ENCODE results near the gene MSL3B.

MSL3B gene

GRCh38 chr2:233829193-233830110, 38.7 kb downstream of the MSL3B start:
- Histone ChIP-seq H2AFZ (no peak overlapping the region), H3K4me2 (no peak overlapping the region), H3K27me3 (ENCODE audit: insufficient read depth, low read depth) (no peaks in the 10 kb centered on the region), H3K4me1 (replicated peaks; ENCODE audit: insufficient read depth) (no peaks in the 10 kb centered on the region), H3K36me3 (ENCODE audit: low read depth) (no peaks in the 10 kb centered on the region), H3K27ac (no peak overlapping the region), H3K9me2 (ENCODE audit: insufficient read depth) (no peaks in the 10 kb centered on the region), H3F3A (ENCODE audit: insufficient read depth, low read depth) (peaks cover 19% of the 10 kb centered on the region; the same call in 1 of the 2 replicates), H3K9me3 (ENCODE audit: insufficient read depth, low read depth) (no peaks in the 10 kb centered on the region), H3K4me3 (no peak overlapping the region), H4K20me1 (ENCODE audit: insufficient read depth) (no peaks in the 10 kb centered on the region), H3K79me2 (ENCODE audit: low read depth) (no peaks in the 10 kb centered on the region)
- CTCF ChIA-PET = no interaction called here
- BruUV-seq (replicated peaks) = no TSS peak
- intact Hi-C loops (cut with micrococcal nuclease; ENCODE audit: unreplicated experiment) = loop anchor here (5.0 kb wide), 3 partner anchors 262 to 977 kb away; partner anchors contain the start of gene USP40
- POLR2A ChIA-PET (ENCODE audit: unreplicated experiment) = no interaction called here
- no peak for DNase-seq
- TF ChIP-seq EZH2 (IDR thresholded peaks at IDR 0.05; ENCODE audit: low read depth) (no peak), CTCF (conservative IDR thresholded peaks at IDR 0.05) (no peak)

GRCh38 chr2:233828546-233829192, 39.5 kb downstream of the MSL3B start:
- DNase-seq = no peak
- TF ChIP-seq EZH2 (IDR thresholded peaks at IDR 0.05; ENCODE audit: low read depth) (no peak), CTCF (conservative IDR thresholded peaks at IDR 0.05) (no peak)
- Histone ChIP-seq H3K4me1 (replicated peaks; ENCODE audit: insufficient read depth) (no peaks in the 10 kb centered on the region), H3K9me2 (ENCODE audit: insufficient read depth) (no peaks in the 10 kb centered on the region), H3K27ac (no peak overlapping the region), H3K4me3 (no peak overlapping the region), H3K4me2 (no peak overlapping the region), H3K27me3 (ENCODE audit: insufficient read depth, low read depth) (no peaks in the 10 kb centered on the region), H4K20me1 (ENCODE audit: insufficient read depth) (no peaks in the 10 kb centered on the region), H3K36me3 (ENCODE audit: low read depth) (no peaks in the 10 kb centered on the region), H3K79me2 (ENCODE audit: low read depth) (no peaks in the 10 kb centered on the region), H3F3A (ENCODE audit: insufficient read depth, low read depth) (peaks cover 12% of the 10 kb centered on the region; the same call in 1 of the 2 replicates), H3K9me3 (ENCODE audit: insufficient read depth, low read depth) (no peaks in the 10 kb centered on the region), H2AFZ (no peak overlapping the region)
- no TSS peak for BruUV-seq (replicated peaks)
- ChIA-PET CTCF (no interaction called here), POLR2A (ENCODE audit: unreplicated experiment) (no interaction called here)
- intact Hi-C loops (cut with micrococcal nuclease; ENCODE audit: unreplicated experiment) = no loop called here

- no peak overlapping the region for H3K4me3 ChIP-seq
- intact Hi-C loops (cut with micrococcal nuclease; ENCODE audit: unreplicated experiment) = no loop called here
Observed at GRCh38 chr2:233824373-233824772, 43.8 kb downstream of the MSL3B start.

More at GRCh38 chr2:233824373-233824772, 43.8 kb downstream of the MSL3B start:
- Histone ChIP-seq H3K27me3 (ENCODE audit: insufficient read depth, low read depth) (no peaks in the 10 kb centered on the region), H3K79me2 (ENCODE audit: low read depth) (no peaks in the 10 kb centered on the region), H3K4me2 (no peak overlapping the region), H3K9me3 (ENCODE audit: insufficient read depth, low read depth) (no peaks in the 10 kb centered on the region), H2AFZ (no peak overlapping the region), H3K9me2 (ENCODE audit: insufficient read depth) (no peaks in the 10 kb centered on the region), H3K4me1 (replicated peaks; ENCODE audit: insufficient read depth) (no peaks in the 10 kb centered on the region), H4K20me1 (ENCODE audit: insufficient read depth) (no peaks in the 10 kb centered on the region), H3K27ac (no peak overlapping the region), H3F3A (ENCODE audit: insufficient read depth, low read depth) (no peaks in the 10 kb centered on the region), H3K36me3 (ENCODE audit: low read depth) (no peaks in the 10 kb centered on the region)
- BruUV-seq (replicated peaks) = no TSS peak
- POLR2A ChIA-PET (ENCODE audit: unreplicated experiment) = no interaction called here
- no peak for DNase-seq
- TF ChIP-seq CTCF (conservative IDR thresholded peaks at IDR 0.05) (no peak), EZH2 (IDR thresholded peaks at IDR 0.05; ENCODE audit: low read depth) (no peak)
- CTCF ChIA-PET = no interaction called here

Measured in PC-9 (cell line).